HepG2 (cell line): ENCODE measurements around the gene NRBF2. TPM values are rescaled to one million over a fixed set of nuclear protein-coding genes. Genes with fewer than 3 reads are reported as not detected.

Source experiments
- AHR ChIP-seq: IDR thresholded peaks from 2 replicates; pipeline ENCODE4 v1.6.1; 2018; ENCODE audit warnings: missing genetic modification reagents, missing compliant biosample characterization
- CSRNP1 ChIP-seq: sonication (generic); formaldehyde crosslinking; IDR thresholded peaks from 2 replicates; pipeline ENCODE4 v1.8.1; 2023; ENCODE audit warnings: mild to moderate bottlenecking, missing genetic modification reagents
- DMAP1 ChIP-seq: IDR thresholded peaks from 2 replicates; pipeline ENCODE4 v1.6.1; 2016
- ETV6 ChIP-seq: sonication (generic); formaldehyde crosslinking; conservative IDR thresholded peaks from 2 replicates; pipeline ENCODE4 v1.4.0; 2020; ENCODE audit warnings: missing genetic modification reagents
- FOXC1 ChIP-seq: sonication (generic); formaldehyde crosslinking; IDR thresholded peaks from 2 replicates; pipeline ENCODE4 v1.8.0; 2022; ENCODE audit warnings: mild to moderate bottlenecking, missing genetic modification reagents, borderline replicate concordance
- PAX8 ChIP-seq: sonication (generic); formaldehyde crosslinking; IDR thresholded peaks from 2 replicates; pipeline ENCODE4 v1.8.0; 2022; ENCODE audit warnings: mild to moderate bottlenecking, missing genetic modification reagents, borderline replicate concordance
- PHB2 ChIP-seq: fragments of 450-650 bp; IDR thresholded peaks from 2 replicates; pipeline ENCODE4 v1.6.1; 2018; ENCODE audit not compliant: partially characterized antibody
- PLRG1 ChIP-seq: fragments of 450-650 bp; conservative IDR thresholded peaks from 2 replicates; pipeline ENCODE4 v1.6.1; 2016
- SATB2 ChIP-seq: sonication (generic); formaldehyde crosslinking; IDR thresholded peaks from 2 replicates; pipeline ENCODE4 v1.5.0; 2020; ENCODE audit warnings: missing genetic modification reagents
- SIN3A ChIP-seq: IDR thresholded peaks from 2 replicates; pipeline ENCODE4 v1.6.1; 2011; ENCODE audit warnings: low read depth, mild to moderate bottlenecking, control low read depth, low read length, borderline replicate concordance
- STAG1 ChIP-seq: sonication (generic); formaldehyde crosslinking; IDR thresholded peaks from 2 replicates; pipeline ENCODE4 v1.4.0; 2020; ENCODE audit warnings: missing genetic modification reagents
- TMF1 ChIP-seq: sonication (generic); formaldehyde crosslinking; IDR thresholded peaks from 2 replicates; pipeline ENCODE4 v1.8.1; 2022; ENCODE audit warnings: low read depth, missing genetic modification reagents
- ZBTB42 ChIP-seq: sonication (generic); formaldehyde crosslinking; IDR thresholded peaks from 2 replicates; pipeline ENCODE4 v1.5.0; 2020; ENCODE audit warnings: mild to moderate bottlenecking, missing genetic modification reagents
- ZFP90 ChIP-seq: sonication (generic); formaldehyde crosslinking; IDR thresholded peaks from 2 replicates; pipeline ENCODE4 v1.8.0; 2022; ENCODE audit warnings: missing genetic modification reagents, mild to moderate bottlenecking, inconsistent platforms, borderline replicate concordance
- ZNF12 ChIP-seq: sonication (generic); formaldehyde crosslinking; IDR thresholded peaks from 2 replicates; pipeline ENCODE4 v1.5.0; 2020; ENCODE audit warnings: missing genetic modification reagents
- ZNF337 ChIP-seq: sonication (generic); formaldehyde crosslinking; IDR thresholded peaks from 2 replicates; pipeline ENCODE4 v1.5.1; 2020; ENCODE audit warnings: missing genetic modification reagents, low read depth, mild to moderate bottlenecking, borderline replicate concordance
- ZNF567 ChIP-seq: sonication (generic); formaldehyde crosslinking; IDR thresholded peaks from 2 replicates; pipeline ENCODE4 v1.8.1; 2023; ENCODE audit warnings: mild to moderate bottlenecking, missing genetic modification reagents, borderline replicate concordance
- ZNF670 ChIP-seq: sonication (generic); formaldehyde crosslinking; IDR thresholded peaks from 2 replicates; pipeline ENCODE4 v1.8.0; 2022; ENCODE audit warnings: mild to moderate bottlenecking, missing genetic modification reagents, borderline replicate concordance
- ZNF775 ChIP-seq: sonication (generic); formaldehyde crosslinking; IDR thresholded peaks from 2 replicates; pipeline ENCODE4 v1.4.0; 2020; ENCODE audit warnings: missing genetic modification reagents, mild to moderate bottlenecking, moderate library complexity, borderline replicate concordance
- ZSCAN20 ChIP-seq: sonication (generic); formaldehyde crosslinking; IDR thresholded peaks from 2 replicates; pipeline ENCODE4 v1.4.0; 2020; ENCODE audit warnings: missing genetic modification reagents, mild to moderate bottlenecking, borderline replicate concordance
- polyA plus RNA-seq, 8 experiments: library from polyadenylated mRNA; depleted of rRNA in 3 of 8; stranded (reverse) in 7 of 8; unstranded in 1 of 8; fragments of >200 nt; fragmentation: Illumina TruSeq in 4 of 8; extraction: Trizol in 4 of 8; gene quantifications; 2 replicates each; pipeline versions ENCODE4 v1.2.1 to v1.2.3, GENCODE V29; 2011 to 2016; ENCODE audit warnings: low read depth in 4 of 8, missing spikeins in 1 of 8, mixed read lengths in 1 of 8; ENCODE audit not compliant: insufficient read depth in 1 of 8
- total RNA-seq, 5 experiments: library from RNA; depleted of rRNA; stranded (reverse); fragments of >200 nt; fragmentation: Illumina TruSeq; extraction: Trizol; gene quantifications; 2 replicates each; pipeline ENCODE4 v1.2.3, GENCODE V29; 2016; ENCODE audit warnings: low read depth in 1 of 5
- TF ChIP-seq, protein P1 (sequence below): sonication (generic); formaldehyde crosslinking; IDR thresholded peaks from 2 replicates; pipeline ENCODE4 v1.4.0; 2020; ENCODE audit warnings: mild to moderate bottlenecking, missing genetic modification reagents
- TF ChIP-seq, protein P2 (sequence below): sonication (generic); formaldehyde crosslinking; IDR thresholded peaks from 2 replicates; pipeline ENCODE4 v1.5.0; 2020; ENCODE audit warnings: missing genetic modification reagents
- TF ChIP-seq, protein P3 (sequence below): sonication (generic); formaldehyde crosslinking; IDR thresholded peaks from 2 replicates; pipeline ENCODE4 v1.8.0; 2022; ENCODE audit warnings: mild to moderate bottlenecking, missing genetic modification reagents; ENCODE audit not compliant: insufficient replicate concordance
- TF ChIP-seq, protein P4 (sequence below): sonication (generic); formaldehyde crosslinking; IDR thresholded peaks from 2 replicates; pipeline ENCODE4 v1.4.0; 2020; ENCODE audit warnings: missing genetic modification reagents, mild to moderate bottlenecking, borderline replicate concordance

Gene NRBF2
- total and polyA plus RNA-seq, 2 of the 13 experiments (the other 11 are each of a cell fraction or from before 2014, with no cell fraction given), result 20.0 to 28.4 TPM

- TF ChIP-seq, protein P1, sequence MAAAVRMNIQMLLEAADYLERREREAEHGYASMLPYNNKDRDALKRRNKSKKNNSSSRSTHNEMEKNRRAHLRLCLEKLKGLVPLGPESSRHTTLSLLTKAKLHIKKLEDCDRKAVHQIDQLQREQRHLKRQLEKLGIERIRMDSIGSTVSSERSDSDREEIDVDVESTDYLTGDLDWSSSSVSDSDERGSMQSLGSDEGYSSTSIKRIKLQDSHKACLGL (CRISPR knock-in tag), result peak; percentile 67; the same call in 1 of the 2 replicates
- TF ChIP-seq TMF1 (0 out of 2 replicates have a peak, but pooled peaks have one; percentile 67), ETV6 (CRISPR knock-in tag) (0 out of 2 replicates have a peak, but pooled peaks have one; percentile 31), ZNF12 (no peak), STAG1 (peak; percentile 18; the same call in 1 of the 2 replicates), PHB2 (no peak), ZSCAN20 (CRISPR knock-in tag) (peak; percentile 41; the same call in 1 of the 2 replicates), DMAP1 (CRISPR knock-in tag) (peak; percentile 72; the same call in 1 of the 2 replicates), FOXC1 (CRISPR knock-in tag) (peak; percentile 69; the same call in 1 of the 2 replicates), ZFP90 (CRISPR knock-in tag) (peak; percentile 79; the same call in 1 of the 2 replicates), ZBTB42 (CRISPR knock-in tag) (0 out of 2 replicates have a peak, but pooled peaks have one; percentile 63), ZNF337 (no peak), ZNF670 (CRISPR knock-in tag) (peak; percentile 88), PLRG1 (no peak), ZNF775 (CRISPR knock-in tag) (no peak), SIN3A (peak; percentile 57; the same call in 1 of the 2 replicates), ZNF567 (CRISPR knock-in tag) (no peak), AHR (CRISPR knock-in tag) (0 out of 2 replicates have a peak, but pooled peaks have one; percentile 29), SATB2 (CRISPR knock-in tag) (no peak), PAX8 (CRISPR knock-in tag) (no peak), CSRNP1 (CRISPR knock-in tag) (peak; percentile 46; the same call in 1 of the 2 replicates)
- TF ChIP-seq, protein P2, sequence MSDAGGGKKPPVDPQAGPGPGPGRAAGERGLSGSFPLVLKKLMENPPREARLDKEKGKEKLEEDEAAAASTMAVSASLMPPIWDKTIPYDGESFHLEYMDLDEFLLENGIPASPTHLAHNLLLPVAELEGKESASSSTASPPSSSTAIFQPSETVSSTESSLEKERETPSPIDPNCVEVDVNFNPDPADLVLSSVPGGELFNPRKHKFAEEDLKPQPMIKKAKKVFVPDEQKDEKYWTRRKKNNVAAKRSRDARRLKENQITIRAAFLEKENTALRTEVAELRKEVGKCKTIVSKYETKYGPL (CRISPR knock-in tag), result no peak; the same call in 1 of the 2 replicates
- TF ChIP-seq, protein P3, sequence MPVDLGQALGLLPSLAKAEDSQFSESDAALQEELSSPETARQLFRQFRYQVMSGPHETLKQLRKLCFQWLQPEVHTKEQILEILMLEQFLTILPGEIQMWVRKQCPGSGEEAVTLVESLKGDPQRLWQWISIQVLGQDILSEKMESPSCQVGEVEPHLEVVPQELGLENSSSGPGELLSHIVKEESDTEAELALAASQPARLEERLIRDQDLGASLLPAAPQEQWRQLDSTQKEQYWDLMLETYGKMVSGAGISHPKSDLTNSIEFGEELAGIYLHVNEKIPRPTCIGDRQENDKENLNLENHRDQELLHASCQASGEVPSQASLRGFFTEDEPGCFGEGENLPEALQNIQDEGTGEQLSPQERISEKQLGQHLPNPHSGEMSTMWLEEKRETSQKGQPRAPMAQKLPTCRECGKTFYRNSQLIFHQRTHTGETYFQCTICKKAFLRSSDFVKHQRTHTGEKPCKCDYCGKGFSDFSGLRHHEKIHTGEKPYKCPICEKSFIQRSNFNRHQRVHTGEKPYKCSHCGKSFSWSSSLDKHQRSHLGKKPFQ (CRISPR knock-in tag), result peak; percentile 48
- TF ChIP-seq, protein P4, sequence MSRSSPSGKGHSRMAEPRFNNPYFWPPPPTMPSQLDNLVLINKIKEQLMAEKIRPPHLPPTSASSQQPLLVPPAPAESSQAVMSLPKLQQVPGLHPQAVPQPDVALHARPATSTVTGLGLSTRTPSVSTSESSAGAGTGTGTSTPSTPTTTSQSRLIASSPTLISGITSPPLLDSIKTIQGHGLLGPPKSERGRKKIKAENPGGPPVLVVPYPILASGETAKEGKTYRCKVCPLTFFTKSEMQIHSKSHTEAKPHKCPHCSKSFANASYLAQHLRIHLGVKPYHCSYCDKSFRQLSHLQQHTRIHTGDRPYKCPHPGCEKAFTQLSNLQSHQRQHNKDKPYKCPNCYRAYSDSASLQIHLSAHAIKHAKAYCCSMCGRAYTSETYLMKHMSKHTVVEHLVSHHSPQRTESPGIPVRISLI (CRISPR knock-in tag), result no peak
Observed at GRCh38 chr10:63133056-63133820, at the start of gene NRBF2 (continued).
